ENCODE data around the gene ARL8B. TPM values are rescaled to one million over a fixed set of nuclear protein-coding genes. Genes with fewer than 3 reads are reported as not detected.

The ARL8B gene
- total RNA-seq, 1 experiment from 2014 or later: 43.8 TPM

GRCh38 chr3:5151586-5151985, 29.5 kb downstream of the ARL8B start:
- peaks cover 48% of the 10 kb centered on the region; the same call in 1 of the 2 replicates for H4K20me1 ChIP-seq (ENCODE audit: low read length)
- DNase-seq (no peak), ATAC-seq (no peak)
- H3K4me2 ChIP-seq (ENCODE audit: low read length): no peak overlapping the region
- H3K9me3 ChIP-seq (ENCODE audit: low read length): no peaks in the 10 kb centered on the region
- H3K36me3 ChIP-seq (ENCODE audit: low read depth, low read length): no peaks in the 10 kb centered on the region
- H2AFZ ChIP-seq (ENCODE audit: low read length): no peak overlapping the region
- intact Hi-C loops (cut with micrococcal nuclease): no loop called here
- H3K9me2 ChIP-seq (replicated peaks; ENCODE audit: low read length): no peaks in the 10 kb centered on the region
- H3K4me1 ChIP-seq (ENCODE audit: insufficient read depth, low read length): no peaks in the 10 kb centered on the region
- peaks cover 96% of the 10 kb centered on the region for H3K79me2 ChIP-seq (ENCODE audit: low read length)
- no peaks in the 10 kb centered on the region for H3K27me3 ChIP-seq (ENCODE audit: low read length)
- H3K27ac ChIP-seq (ENCODE audit: low read length): no peak overlapping the region
- no peak for TF ChIP-seq EZH2 (IDR thresholded peaks at IDR 0.05; ENCODE audit: low read length, unreplicated experiment)
- no peak for TF ChIP-seq EZH2phosphoT487 (IDR thresholded peaks at IDR 0.05; ENCODE audit: borderline replicate concordance, low read length)
- TF ChIP-seq, protein P1, sequence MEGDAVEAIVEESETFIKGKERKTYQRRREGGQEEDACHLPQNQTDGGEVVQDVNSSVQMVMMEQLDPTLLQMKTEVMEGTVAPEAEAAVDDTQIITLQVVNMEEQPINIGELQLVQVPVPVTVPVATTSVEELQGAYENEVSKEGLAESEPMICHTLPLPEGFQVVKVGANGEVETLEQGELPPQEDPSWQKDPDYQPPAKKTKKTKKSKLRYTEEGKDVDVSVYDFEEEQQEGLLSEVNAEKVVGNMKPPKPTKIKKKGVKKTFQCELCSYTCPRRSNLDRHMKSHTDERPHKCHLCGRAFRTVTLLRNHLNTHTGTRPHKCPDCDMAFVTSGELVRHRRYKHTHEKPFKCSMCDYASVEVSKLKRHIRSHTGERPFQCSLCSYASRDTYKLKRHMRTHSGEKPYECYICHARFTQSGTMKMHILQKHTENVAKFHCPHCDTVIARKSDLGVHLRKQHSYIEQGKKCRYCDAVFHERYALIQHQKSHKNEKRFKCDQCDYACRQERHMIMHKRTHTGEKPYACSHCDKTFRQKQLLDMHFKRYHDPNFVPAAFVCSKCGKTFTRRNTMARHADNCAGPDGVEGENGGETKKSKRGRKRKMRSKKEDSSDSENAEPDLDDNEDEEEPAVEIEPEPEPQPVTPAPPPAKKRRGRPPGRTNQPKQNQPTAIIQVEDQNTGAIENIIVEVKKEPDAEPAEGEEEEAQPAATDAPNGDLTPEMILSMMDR (conservative IDR thresholded peaks at IDR 0.05; ENCODE audit: low read depth, low read length): no peak
- no peak overlapping the region for H3K4me3 ChIP-seq (ENCODE audit: low read length)
- no peaks in the 10 kb centered on the region for H3F3A ChIP-seq (ENCODE audit: low read length, unreplicated experiment)
- ChIA-PET CTCF (no interaction called here), POLR2A (ENCODE audit: unreplicated experiment) (no interaction called here)
- no peak overlapping the region for H3K9ac ChIP-seq (ENCODE audit: low read length)
- no TSS peak for BruUV-seq (replicated peaks)

- POLR2A ChIA-PET (ENCODE audit: unreplicated experiment): no interaction called here
- no peaks in the 10 kb centered on the region for H3K9me3 ChIP-seq (ENCODE audit: low read length)
- no peaks in the 10 kb centered on the region for H3K9me2 ChIP-seq (replicated peaks; ENCODE audit: low read length)
- ATAC-seq (no peak), DNase-seq (no peak)
- CTCF ChIA-PET: no interaction called here
- TF ChIP-seq EZH2 (IDR thresholded peaks at IDR 0.05; ENCODE audit: low read length, unreplicated experiment) (no peak), EZH2phosphoT487 (IDR thresholded peaks at IDR 0.05; ENCODE audit: borderline replicate concordance, low read length) (no peak)
- TF ChIP-seq, protein P1 (conservative IDR thresholded peaks at IDR 0.05; ENCODE audit: low read depth, low read length): no peak
- intact Hi-C loops (cut with micrococcal nuclease): no loop called here
- H3K4me1 ChIP-seq (ENCODE audit: insufficient read depth, low read length): no peaks in the 10 kb centered on the region
- BruUV-seq (replicated peaks): no TSS peak
- H3K27me3 ChIP-seq (ENCODE audit: low read length): no peaks in the 10 kb centered on the region
- no peak overlapping the region for H3K4me3 ChIP-seq (ENCODE audit: low read length)
- H2AFZ ChIP-seq (ENCODE audit: low read length): no peak overlapping the region
- no peak overlapping the region for H3K9ac ChIP-seq (ENCODE audit: low read length)
- H4K20me1 ChIP-seq (ENCODE audit: low read length): peaks cover 47% of the 10 kb centered on the region; the same call in 1 of the 2 replicates
- H3K4me2 ChIP-seq (ENCODE audit: low read length): no peak overlapping the region
- H3K79me2 ChIP-seq (ENCODE audit: low read length): peaks cover 96% of the 10 kb centered on the region
- H3K36me3 ChIP-seq (ENCODE audit: low read depth, low read length): no peaks in the 10 kb centered on the region
- H3K27ac ChIP-seq (ENCODE audit: low read length): no peak overlapping the region
- no peaks in the 10 kb centered on the region for H3F3A ChIP-seq (ENCODE audit: low read length, unreplicated experiment)
Measured at GRCh38 chr3:5153074-5153473, 31.0 kb downstream of the ARL8B start.

DNA sequence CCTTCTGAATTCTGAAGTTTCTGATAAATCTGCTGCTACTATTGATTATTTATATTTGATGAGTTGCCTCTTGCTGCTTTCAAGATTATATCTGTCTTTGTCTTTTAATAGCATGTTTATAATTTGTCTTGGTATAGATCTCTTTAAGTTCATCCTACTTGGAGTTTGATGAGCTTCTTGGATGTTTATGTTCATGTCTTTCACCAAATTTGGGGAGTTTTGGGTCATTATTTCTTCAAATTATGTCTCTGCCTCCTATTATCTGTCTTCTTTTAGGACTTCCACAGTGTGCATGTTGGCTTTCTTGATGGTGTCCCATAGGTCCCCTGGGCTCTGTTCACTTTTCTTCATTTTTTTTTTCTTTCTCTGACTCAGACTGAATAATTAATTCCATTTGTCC, 33.1 kb downstream of the ARL8B start:
- Histone ChIP-seq H3K27ac (ENCODE audit: low read length) (no peak overlapping the region), H3K4me2 (ENCODE audit: low read length) (no peak overlapping the region), H3K4me1 (ENCODE audit: insufficient read depth, low read length) (0 out of 2 replicates have a peak, but pooled peaks cover 4% of the 10 kb centered on the region), H3K27me3 (ENCODE audit: low read length) (no peaks in the 10 kb centered on the region), H3K36me3 (ENCODE audit: low read depth, low read length) (no peaks in the 10 kb centered on the region), H3K4me3 (ENCODE audit: low read length) (no peak overlapping the region), H3K9me2 (replicated peaks; ENCODE audit: low read length) (no peaks in the 10 kb centered on the region), H3K9me3 (ENCODE audit: low read length) (no peaks in the 10 kb centered on the region), H4K20me1 (ENCODE audit: low read length) (peaks cover 37% of the 10 kb centered on the region; the same call in 1 of the 2 replicates), H3K79me2 (ENCODE audit: low read length) (peaks cover 95% of the 10 kb centered on the region), H3K9ac (ENCODE audit: low read length) (no peak overlapping the region), H3F3A (ENCODE audit: low read length, unreplicated experiment) (no peaks in the 10 kb centered on the region), H2AFZ (ENCODE audit: low read length) (no peak overlapping the region)
- BruUV-seq (replicated peaks): no TSS peak
- ChIA-PET POLR2A (ENCODE audit: unreplicated experiment) (no interaction called here), CTCF (no interaction called here)
- ATAC-seq (no peak), DNase-seq (no peak)
- intact Hi-C loops (cut with micrococcal nuclease): no loop called here
- TF ChIP-seq EZH2 (IDR thresholded peaks at IDR 0.05; ENCODE audit: low read length, unreplicated experiment) (no peak), EZH2phosphoT487 (IDR thresholded peaks at IDR 0.05; ENCODE audit: borderline replicate concordance, low read length) (no peak)
- TF ChIP-seq, protein P1 (conservative IDR thresholded peaks at IDR 0.05; ENCODE audit: low read depth, low read length): no peak

Measured in PC-3 (cell line).